NCI-H460 (cell line): ENCODE measurements around the gene PRKAR1A. TPM values are rescaled to one million over a fixed set of nuclear protein-coding genes. Genes with fewer than 3 reads are reported as not detected.

Experiments
- DNase-seq: peaks from one replicate; pipeline ENCODE4 v3.0.0-alpha.2; 2016; ENCODE audit warnings: low read depth; ENCODE audit errors: extremely low read depth
- total RNA-seq: library from RNA; depleted of rRNA; stranded (reverse); fragments of >200 nt; shearing (Covaris generic); gene quantifications from 2 replicates; pipeline ENCODE4 v1.2.3, GENCODE V29; 2014; rRNA removed

PRKAR1A gene
- total RNA-seq, 1 experiment from 2014 or later = 397 TPM

GRCh38 chr17:68596411-68596945 lies 84.2 kb downstream of the PRKAR1A start:
- DNase-seq = no peak

- DNase-seq = no peak
Observed at GRCh38 chr17:68598074-68598473, 85.8 kb downstream of the PRKAR1A start.

GRCh38 chr17:68598545-68598961 lies 86.3 kb downstream of the PRKAR1A start:
- no peak for DNase-seq

- no peak for DNase-seq
Observed at GRCh38 chr17:68599091-68599490, 86.9 kb downstream of the PRKAR1A start.

GRCh38 chr17:68599552-68600066 lies 87.4 kb downstream of the PRKAR1A start:
- no peak for DNase-seq

GRCh38 chr17:68600067-68600930 lies 88.1 kb downstream of the PRKAR1A start:
- DNase-seq = no peak

Other genes starting within 250 kb of the PRKAR1A start
- gene SLC16A6, start 221.3 kb upstream of the PRKAR1A start, total RNA-seq = 66.3 and 75.7 TPM in 2 replicates
- gene ARSG, start 220.9 kb upstream of the PRKAR1A start, total RNA-seq = 8.9 and 11.5 TPM in 2 replicates
- gene WIPI1, start 54.9 kb upstream of the PRKAR1A start, total RNA-seq = 13.8 and 18.7 TPM in 2 replicates
- 0.10 TPM in 1 of 2 replicates, not detected in the other for gene FAM20A, start 88.9 kb downstream of the PRKAR1A start, total RNA-seq